Middle frontal gyrus (tissue), 1 donor: ENCODE measurements around the gene PERM1.

Experiments
- DNase-seq: peaks from one replicate; pipeline ENCODE4 v3.0.0-alpha.2; 2015; ENCODE audit warnings: low spot score; ENCODE audit errors: extremely low spot score

The PERM1 gene

DNA sequence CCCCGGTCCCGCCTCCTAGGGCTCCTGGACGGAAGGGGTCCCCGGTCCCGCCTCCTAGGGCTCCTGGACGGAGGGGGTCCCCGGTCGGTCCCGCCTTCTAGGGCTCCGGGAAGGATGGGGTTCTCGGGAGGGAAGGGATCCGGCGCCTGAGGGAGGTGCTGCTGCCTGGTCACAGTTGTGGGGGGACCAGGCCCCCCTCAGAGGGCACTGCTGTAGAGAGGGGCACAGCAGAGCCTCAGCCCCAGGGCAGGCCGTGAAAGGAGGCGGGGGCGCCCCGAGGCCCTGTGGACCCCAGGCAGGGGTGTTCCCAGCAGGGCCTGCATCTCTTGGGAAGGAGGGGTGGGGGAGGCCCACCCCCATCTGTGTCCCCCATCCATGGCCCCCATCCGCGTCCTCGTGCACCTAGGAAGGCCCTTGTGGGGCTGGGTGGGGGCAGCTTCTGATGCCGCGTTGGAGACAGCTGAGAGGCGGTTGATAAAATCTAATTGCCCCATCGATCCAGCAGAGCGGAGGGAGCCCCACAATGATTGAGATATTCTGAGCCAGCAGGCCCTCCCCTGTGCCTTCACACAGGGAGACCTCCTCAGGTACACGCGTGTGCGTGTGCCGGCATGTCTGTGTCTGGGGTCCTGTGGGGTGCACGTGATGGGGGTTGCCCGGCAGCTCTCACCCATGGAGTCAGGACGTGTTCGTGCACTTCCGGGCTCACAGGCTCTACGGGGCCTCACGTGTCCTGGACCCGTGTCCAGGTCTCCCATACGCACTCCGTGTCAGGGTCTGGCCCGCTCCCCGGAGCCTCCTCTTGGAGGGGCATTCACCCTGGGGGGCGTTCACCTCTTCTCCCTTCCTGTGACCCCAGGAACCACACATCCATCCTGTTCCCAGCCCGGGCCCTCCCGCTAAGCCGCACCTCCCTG is 45.3 kb downstream of the PERM1 start:
- DNase-seq = no peak

- DNase-seq = no peak
Observed at GRCh38 chr1:935751-936231, 46.1 kb downstream of the PERM1 start.

- DNase-seq = no peak
Observed at GRCh38 chr1:934991-935750, 46.7 kb downstream of the PERM1 start.

DNA sequence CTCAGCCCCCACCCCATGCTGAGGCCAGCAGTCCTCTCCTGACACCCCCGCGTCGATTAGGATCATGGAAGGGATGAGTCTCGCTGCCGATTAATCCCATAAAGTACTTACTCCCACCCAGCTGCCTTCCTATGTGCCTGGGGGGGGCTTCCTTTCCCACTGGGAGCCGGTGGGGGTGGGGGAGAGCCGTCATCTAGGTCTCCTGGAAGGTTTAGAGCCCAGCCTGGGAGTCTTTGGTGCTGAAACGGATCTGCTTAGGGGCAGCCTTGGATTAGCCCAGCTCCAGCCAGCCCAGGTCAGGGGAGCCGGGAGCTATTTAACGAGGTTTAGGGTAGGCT is 48.3 kb downstream of the PERM1 start:
- no peak for DNase-seq

- no peak for DNase-seq
Observed at GRCh38 chr1:932776-933602, 48.9 kb downstream of the PERM1 start.

GRCh38 chr1:932173-932510 is 49.8 kb downstream of the PERM1 start:
- no peak for DNase-seq

DNA sequence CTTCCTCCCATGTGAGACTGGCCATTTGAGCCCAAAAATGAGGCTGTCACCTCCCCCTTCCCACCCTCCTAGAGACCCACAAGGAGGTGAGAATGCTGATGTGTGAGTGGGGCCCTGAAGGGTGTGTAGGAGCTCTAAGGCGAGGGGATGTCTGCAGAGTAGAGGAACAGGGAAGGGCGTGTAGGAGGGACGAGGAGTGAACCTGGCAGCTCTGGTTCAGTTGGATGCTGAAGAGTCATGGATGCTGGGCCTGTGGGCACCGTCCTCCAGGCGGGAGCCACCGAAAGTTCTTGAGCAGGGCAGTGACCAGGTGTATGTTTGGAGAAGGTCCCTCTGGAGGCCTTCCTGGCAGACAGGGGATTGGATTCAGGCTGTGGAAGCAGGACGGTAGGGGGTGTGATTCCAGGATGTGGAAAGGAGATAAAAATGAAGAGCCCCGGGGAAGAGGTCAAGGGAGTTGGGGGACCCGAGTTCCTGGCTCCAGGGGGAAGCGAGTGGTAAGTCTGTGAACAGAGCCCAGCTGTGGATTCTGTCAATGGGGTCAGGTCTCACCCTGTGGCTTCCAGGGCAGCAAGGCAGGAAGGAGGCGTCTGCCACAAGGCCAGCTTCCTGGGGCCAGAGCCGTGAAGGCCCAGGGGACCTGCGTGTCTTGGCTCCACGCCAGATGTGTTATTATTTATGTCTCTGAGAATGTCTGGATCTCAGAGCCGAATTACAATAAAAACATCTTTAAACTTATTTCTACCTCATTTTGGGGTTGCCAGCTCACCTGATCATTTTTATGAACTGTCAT is 50.3 kb downstream of the PERM1 start:
- no peak for DNase-seq

- DNase-seq = no peak
Observed at GRCh38 chr1:930633-931138, 51.2 kb downstream of the PERM1 start.

GRCh38 chr1:929712-930632 is 51.9 kb downstream of the PERM1 start:
- no peak for DNase-seq

GRCh38 chr1:928825-929661 is 52.9 kb downstream of the PERM1 start:
- no peak for DNase-seq

DNA sequence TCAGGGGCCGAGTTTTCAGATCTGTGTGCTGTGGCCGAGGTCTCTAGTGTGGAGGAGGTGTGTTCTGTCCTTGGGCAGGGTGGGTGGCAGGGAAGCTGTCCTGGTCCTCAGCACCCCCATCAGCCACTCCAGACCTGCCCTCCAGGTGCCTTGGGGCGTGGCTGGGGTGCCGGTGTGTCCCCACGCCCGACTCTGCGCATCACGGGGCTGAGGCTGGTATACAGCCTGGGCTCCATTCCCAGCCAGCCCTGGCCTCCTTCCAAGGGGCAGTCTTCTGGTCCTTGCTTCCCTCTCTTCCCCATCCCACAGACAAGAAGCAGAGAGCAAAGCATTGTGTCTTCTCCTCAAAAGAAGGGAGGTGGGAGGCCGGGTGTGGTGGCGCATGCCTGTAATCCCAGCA is 54.1 kb downstream of the PERM1 start:
- no peak for DNase-seq

DNA sequence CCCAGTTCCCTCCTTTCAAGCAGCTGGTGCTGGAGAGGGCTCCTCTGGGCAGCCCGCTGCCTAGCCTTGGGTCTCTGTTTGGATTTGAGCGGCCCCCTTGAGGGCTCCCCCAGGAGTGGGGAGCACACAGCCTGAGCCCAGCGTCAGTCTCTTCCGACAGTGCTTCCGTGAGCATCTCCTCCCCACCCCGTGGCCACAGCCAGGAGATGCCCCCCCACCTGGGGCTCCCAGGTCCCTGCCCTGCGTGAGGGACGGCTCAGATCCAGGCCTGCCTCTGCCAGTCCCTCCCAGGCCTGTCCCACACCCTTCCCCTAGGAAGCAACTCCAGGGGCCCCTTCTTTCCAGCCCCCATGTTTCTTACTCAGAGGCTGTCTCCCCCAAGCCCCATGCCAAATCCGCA is 54.7 kb downstream of the PERM1 start:
- no peak for DNase-seq

DNA sequence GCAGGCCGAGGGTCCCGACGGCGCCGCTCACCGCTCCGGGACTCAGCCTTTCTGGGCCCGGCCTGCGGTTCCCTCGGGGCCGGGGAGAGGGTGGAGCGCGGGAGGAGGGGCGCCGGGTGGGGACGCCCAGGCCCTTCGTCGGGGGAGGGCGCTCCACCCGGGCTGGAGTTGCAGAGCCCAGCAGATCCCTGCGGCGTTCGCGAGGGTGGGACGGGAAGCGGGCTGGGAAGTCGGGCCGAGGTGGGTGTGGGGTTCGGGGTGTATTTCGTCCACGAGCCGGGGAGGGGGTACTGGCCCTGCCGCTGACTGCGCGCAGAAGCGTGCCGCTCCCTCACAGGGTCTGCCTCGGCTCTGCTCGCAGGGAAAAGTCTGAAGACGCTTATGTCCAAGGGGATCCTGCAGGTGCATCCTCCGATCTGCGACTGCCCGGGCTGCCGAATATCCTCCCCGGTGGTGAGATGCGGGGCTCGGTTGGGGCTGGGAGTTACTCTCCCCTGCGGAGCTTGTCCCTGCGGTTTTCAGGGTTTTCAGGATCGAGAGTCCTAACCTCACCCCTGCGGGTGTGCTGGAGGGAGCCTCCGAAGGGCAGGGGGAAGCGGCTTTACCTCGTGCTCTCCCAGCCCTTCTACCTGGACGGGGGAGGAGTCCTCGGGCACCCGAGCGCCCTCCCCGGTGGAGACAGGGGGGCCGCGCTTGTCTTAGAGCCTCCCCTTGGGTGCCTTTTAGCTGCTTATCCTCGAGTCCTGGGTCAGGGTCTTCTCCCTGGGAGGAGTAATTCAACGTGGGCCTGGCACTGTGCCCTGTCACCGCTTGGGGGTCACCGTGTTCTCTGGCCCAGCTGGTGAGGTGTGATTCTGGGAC is 56.1 kb downstream of the PERM1 start:
- DNase-seq = no peak
